HepG2 (cell line): ENCODE data around the gene GGT1. TPM values are rescaled to one million over a fixed set of nuclear protein-coding genes. Genes with fewer than 3 reads are reported as not detected.

Experiments
- AKNA ChIP-seq: sonication (generic); formaldehyde crosslinking; IDR thresholded peaks from 2 replicates; pipeline ENCODE4 v1.4.0; 2020; ENCODE audit warnings: missing genetic modification reagents, borderline replicate concordance
- GZF1 ChIP-seq: sonication (generic); formaldehyde crosslinking; IDR thresholded peaks from 2 replicates; pipeline ENCODE4 v1.5.1; 2020; ENCODE audit warnings: mild to moderate bottlenecking, missing genetic modification reagents
- HHEX ChIP-seq: IDR thresholded peaks from 2 replicates; pipeline ENCODE4 v1.6.1; 2016; ENCODE audit warnings: control low read depth
- JARID2 ChIP-seq: sonication (generic); formaldehyde crosslinking; IDR thresholded peaks from 2 replicates; pipeline ENCODE4 v1.8.1; 2023; ENCODE audit warnings: missing genetic modification reagents, inconsistent platforms; ENCODE audit not compliant: insufficient replicate concordance
- MLLT10 ChIP-seq: sonication (generic); formaldehyde crosslinking; IDR thresholded peaks from 2 replicates; pipeline ENCODE4 v1.4.0; 2020; ENCODE audit warnings: missing genetic modification reagents
- RAD21 ChIP-seq: fragments of 450-650 bp; formaldehyde crosslinking; IDR thresholded peaks from 2 replicates; pipeline ENCODE4 v1.5.0; 2020; ENCODE audit warnings: mild to moderate bottlenecking
- THAP8 ChIP-seq: sonication (generic); formaldehyde crosslinking; IDR thresholded peaks from 2 replicates; pipeline ENCODE4 v1.5.1; 2020; ENCODE audit warnings: missing genetic modification reagents, mild to moderate bottlenecking, borderline replicate concordance
- polyA plus RNA-seq, 8 experiments: library from polyadenylated mRNA; depleted of rRNA in 3 of 8; stranded (reverse) in 7 of 8; unstranded in 1 of 8; fragments of >200 nt; fragmentation: Illumina TruSeq in 4 of 8; extraction: Trizol in 4 of 8; gene quantifications; 2 replicates each; pipeline versions ENCODE4 v1.2.1 to v1.2.3, GENCODE V29; 2011 to 2016; ENCODE audit warnings: low read depth in 4 of 8, missing spikeins in 1 of 8, mixed read lengths in 1 of 8; ENCODE audit not compliant: insufficient read depth in 1 of 8
- total RNA-seq, 5 experiments: library from RNA; depleted of rRNA; stranded (reverse); fragments of >200 nt; fragmentation: Illumina TruSeq; extraction: Trizol; gene quantifications; 2 replicates each; pipeline ENCODE4 v1.2.3, GENCODE V29; 2016; ENCODE audit warnings: low read depth in 1 of 5
- TF ChIP-seq, protein P1 (sequence below): sonication (generic); formaldehyde crosslinking; IDR thresholded peaks from 2 replicates; pipeline ENCODE4 v1.5.0; 2020; ENCODE audit warnings: missing genetic modification reagents
- TF ChIP-seq, protein P2 (sequence below): IDR thresholded peaks from 2 replicates; pipeline ENCODE4 v1.6.1; 2012; ENCODE audit warnings: low read depth, low read length, improper control_type of control experiment

GGT1 gene
- total and polyA plus RNA-seq, 2 of the 13 experiments (the other 11 are each of a cell fraction or from before 2014, with no cell fraction given): 29.9 to 103 TPM

GRCh38 chr22:24563246-24563645 is 39.7 kb upstream of the GGT1 start (continued):
- TF ChIP-seq, protein P1, sequence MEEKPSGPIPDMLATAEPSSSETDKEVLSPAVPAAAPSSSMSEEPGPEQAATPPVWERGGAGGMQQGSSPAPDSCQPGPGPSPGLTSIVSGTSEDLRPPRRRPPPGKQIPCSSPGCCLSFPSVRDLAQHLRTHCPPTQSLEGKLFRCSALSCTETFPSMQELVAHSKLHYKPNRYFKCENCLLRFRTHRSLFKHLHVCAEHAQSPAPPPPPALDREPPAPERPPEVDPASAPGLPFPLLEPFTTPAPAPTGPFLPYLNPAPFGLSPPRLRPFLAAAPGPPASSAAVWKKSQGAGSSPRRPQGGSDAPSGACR (CRISPR knock-in tag): no peak
- no peak for TF ChIP-seq RAD21
- no peak for TF ChIP-seq MLLT10 (CRISPR knock-in tag)
- no peak for TF ChIP-seq THAP8 (CRISPR knock-in tag)
- no peak for TF ChIP-seq AKNA
- no peak for TF ChIP-seq HHEX (CRISPR knock-in tag)
- no peak for TF ChIP-seq GZF1 (CRISPR knock-in tag)
- TF ChIP-seq, protein P2, sequence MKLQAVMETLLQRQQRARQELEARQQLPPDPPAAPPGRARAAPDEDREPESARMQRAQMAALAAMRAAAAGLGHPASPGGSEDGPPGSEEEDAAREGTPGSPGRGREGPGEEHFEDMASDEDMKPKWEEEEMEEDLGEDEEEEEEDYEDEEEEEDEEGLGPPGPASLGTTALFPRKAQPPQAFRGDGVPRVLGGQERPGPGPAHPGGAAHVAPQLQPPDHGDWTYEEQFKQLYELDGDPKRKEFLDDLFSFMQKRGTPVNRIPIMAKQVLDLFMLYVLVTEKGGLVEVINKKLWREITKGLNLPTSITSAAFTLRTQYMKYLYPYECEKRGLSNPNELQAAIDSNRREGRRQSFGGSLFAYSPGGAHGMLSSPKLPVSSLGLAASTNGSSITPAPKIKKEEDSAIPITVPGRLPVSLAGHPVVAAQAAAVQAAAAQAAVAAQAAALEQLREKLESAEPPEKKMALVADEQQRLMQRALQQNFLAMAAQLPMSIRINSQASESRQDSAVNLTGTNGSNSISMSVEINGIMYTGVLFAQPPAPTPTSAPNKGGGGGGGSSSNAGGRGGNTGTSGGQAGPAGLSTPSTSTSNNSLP: no peak
- TF ChIP-seq JARID2 (CRISPR knock-in tag): no peak
